HG03025 (cell line): ENCODE data around the gene EBP.

Source experiments
- ATAC-seq: cut with Tn5 transposase; IDR thresholded peaks from one replicate; pipeline ENCODE4 v1.9.1; 2021; ENCODE audit warnings: mild to moderate bottlenecking, moderate library complexity; ENCODE audit not compliant: unreplicated experiment, low FRiP score

Gene EBP

DNA sequence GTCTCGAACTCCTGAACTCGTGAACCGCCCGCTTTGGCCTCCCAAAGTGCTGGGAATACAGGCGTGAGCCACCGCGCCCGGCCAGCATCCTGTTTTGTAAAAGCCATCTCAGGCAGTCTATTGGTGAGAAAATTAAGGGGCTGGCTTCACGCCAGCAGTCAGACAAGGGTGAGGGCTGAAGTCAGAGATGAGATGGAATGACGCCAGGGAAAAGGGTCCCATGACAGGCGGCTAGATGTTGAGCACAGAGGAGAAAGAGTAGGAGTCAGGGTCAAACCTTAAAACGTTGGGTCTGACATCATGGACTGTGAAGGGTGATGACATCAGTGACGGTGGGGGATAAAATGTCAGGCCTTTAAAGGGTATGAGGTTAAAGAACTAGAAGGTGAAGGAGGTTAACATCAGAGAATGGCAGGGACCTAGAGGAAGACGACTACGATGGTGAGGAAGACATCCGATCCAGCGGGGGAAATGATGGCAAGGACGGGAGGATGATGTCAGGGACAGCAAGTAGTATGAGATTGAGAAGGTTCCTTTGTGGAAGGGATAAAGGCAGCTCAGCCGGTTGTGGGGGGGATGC lies 52.2 kb downstream of the EBP start:
- ATAC-seq: no peak

DNA sequence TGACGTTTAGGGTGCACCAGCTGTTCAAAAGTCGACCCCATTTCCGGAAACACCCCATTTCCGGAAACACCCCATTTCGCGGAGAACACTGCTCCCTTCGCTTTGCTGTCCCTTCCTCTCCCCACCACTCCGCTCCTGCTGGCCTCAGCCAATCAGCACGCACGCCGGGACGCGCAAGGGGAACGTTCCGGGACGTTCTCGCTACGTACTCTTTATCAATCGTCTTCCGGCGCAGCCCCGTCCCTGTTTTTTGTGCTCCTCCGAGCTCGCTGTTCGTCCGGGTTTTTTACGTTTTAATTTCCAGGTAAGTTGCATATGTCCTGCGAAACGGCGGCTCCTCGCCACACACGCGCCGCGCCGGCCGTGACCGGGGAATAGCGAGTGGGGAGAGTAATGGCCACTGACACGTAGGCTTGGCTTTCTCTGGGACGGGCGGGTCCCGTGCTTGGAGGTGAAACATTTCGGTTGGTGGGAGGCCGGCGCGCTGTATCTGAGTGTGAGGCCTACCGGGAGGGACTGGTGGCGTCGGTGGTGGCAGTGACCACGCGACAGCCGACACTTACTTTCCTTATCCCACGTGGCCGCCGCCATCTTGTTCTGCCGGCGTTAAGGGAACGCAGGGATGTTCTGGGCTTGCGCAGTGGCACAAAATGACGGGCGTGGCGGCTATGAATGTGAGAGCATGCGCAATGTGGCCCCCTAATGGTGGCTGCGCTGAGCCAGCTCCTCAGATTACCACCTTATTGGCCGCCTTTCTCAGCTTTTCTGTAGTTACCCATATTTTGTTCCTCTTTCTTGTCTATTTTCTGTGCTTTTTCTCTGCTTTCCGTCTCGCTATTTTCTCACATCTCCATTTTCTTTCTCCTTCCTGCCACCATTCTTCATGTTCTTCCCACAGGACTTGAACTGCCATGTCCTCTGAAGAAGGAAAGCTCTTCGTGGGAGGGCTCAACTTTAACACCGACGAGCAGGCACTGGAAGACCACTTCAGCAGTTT lies 53.0 kb downstream of the EBP start, which contains the start of gene RBM3:
RBM3 (plus strand) TSS at position 215 of the 997 bp plus-strand sequence; CDS start at position 912, 697 bp downstream.
- ATAC-seq: peak; percentile 78

DNA sequence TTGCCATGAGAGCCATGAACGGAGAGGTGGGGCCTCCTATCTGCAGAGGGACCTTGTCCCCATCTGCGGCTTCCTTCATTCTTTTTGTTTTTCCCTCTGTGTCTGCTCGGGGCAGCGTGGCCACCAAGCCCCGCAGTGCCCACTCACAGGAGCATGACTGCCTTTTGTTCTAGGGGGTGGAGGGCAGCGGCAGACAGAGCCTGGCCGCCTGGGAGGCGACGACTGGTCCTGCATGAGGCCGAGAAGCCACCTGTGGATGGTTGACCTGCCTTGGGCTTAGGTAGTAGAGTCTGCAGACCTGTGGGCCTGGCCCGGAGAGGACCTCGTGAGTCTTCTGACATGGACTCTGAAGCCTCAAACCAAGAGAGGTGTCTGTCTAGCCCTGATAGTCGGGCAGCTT lies 54.0 kb downstream of the EBP start:
- no peak for ATAC-seq

DNA sequence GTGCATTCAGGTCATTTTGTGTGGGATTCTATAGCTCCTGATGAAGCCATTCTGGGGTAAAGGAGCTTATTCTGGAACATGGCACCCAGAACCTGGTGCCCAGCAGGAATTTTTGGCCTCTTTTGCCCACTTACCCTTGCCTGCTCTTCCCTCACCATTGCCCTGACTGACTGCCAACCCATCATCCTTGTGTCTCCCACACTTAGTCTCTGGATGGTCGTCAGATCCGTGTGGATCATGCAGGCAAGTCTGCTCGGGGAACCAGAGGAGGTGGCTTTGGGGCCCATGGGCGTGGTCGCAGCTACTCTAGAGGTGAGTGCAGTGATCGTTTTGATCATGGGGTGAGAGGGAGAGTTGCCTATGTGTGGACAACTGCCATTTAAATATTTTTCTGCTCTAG lies 54.5 kb downstream of the EBP start:
- no peak for ATAC-seq
